HFF-Myc (cell line): ENCODE measurements around the gene PHLPP1.

Experiments
- DNase-seq: peaks from one replicate; pipeline ENCODE4 v3.0.0-alpha.2; 2011; ENCODE audit warnings: low read depth; ENCODE audit errors: extremely low read depth
- H3K4me3 ChIP-seq: replicated peaks from 2 replicates; pipeline ENCODE4 v1.5.1; 2011; ENCODE audit warnings: low read depth, mild to moderate bottlenecking, control low read depth, low read length
- TF ChIP-seq, protein P1 (sequence below): IDR thresholded peaks from 2 replicates; pipeline ENCODE4 v1.5.1; 2012; ENCODE audit warnings: mild to moderate bottlenecking, low read depth, low read length, control low read depth; ENCODE audit errors: missing control alignments

The PHLPP1 gene

DNA sequence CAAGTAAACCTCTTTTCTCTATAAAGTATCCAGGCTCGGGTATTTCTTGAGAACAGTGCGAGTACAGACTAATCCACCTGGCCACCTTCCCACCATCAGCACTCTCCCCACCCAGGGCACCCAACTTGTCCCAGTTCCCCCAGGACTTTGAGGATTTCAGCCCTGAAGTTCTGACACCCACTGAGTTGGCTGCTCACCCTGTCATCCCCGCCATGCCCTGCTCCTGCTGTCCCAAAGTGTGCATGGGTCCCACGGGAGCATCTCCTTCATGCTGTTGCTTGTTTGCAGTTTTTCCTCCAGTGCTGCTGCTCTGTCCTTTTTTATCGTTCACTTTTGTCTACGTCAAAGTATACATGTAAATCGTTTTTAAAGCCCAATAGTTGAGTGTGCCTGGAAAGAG lies 273.9 kb downstream of the PHLPP1 start:
- no peak overlapping the region for H3K4me3 ChIP-seq
- no peak for DNase-seq
- TF ChIP-seq, protein P1, sequence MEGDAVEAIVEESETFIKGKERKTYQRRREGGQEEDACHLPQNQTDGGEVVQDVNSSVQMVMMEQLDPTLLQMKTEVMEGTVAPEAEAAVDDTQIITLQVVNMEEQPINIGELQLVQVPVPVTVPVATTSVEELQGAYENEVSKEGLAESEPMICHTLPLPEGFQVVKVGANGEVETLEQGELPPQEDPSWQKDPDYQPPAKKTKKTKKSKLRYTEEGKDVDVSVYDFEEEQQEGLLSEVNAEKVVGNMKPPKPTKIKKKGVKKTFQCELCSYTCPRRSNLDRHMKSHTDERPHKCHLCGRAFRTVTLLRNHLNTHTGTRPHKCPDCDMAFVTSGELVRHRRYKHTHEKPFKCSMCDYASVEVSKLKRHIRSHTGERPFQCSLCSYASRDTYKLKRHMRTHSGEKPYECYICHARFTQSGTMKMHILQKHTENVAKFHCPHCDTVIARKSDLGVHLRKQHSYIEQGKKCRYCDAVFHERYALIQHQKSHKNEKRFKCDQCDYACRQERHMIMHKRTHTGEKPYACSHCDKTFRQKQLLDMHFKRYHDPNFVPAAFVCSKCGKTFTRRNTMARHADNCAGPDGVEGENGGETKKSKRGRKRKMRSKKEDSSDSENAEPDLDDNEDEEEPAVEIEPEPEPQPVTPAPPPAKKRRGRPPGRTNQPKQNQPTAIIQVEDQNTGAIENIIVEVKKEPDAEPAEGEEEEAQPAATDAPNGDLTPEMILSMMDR = no peak

DNA sequence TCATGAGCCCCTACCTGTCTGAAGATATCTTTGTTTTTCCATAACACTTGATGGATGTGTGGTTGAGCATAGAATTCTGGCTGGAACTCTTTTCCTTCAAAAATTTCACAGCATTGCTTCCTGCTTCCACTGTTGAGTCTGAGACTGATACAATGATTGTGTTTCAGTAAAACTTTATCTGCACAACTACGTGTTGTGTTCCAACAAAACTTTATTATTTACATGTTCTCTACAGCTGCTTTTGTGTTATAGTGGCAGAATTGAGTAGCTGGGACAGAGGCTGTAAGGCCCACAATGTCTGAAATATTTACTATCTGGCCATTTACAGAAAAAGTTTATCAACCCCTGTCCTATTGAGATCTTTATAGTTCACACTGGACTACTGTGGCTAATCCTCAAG lies 275.3 kb downstream of the PHLPP1 start:
- TF ChIP-seq, protein P1 = no peak
- no peak for DNase-seq
- H3K4me3 ChIP-seq = no peak overlapping the region

DNA sequence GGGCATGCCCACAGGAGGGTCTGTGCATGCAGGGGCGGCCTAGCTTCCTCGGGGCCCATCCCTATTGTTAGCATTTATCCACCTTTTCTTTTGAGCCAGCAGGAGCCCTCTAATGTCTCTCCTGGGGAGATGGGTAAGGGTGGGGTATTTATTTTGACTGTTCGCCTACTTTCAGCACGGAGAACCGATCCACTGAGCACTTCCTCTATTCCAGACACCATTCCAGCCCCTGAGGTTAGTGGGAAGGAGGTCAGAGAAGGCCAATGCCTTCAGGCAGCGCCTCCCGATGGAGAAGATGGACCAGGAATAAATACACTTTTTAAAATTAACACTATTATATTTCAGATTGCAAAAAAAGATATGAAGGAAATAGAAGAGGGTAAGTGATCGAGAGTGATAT lies 276.0 kb downstream of the PHLPP1 start:
- no peak overlapping the region for H3K4me3 ChIP-seq
- TF ChIP-seq, protein P1 = no peak
- DNase-seq = no peak

DNA sequence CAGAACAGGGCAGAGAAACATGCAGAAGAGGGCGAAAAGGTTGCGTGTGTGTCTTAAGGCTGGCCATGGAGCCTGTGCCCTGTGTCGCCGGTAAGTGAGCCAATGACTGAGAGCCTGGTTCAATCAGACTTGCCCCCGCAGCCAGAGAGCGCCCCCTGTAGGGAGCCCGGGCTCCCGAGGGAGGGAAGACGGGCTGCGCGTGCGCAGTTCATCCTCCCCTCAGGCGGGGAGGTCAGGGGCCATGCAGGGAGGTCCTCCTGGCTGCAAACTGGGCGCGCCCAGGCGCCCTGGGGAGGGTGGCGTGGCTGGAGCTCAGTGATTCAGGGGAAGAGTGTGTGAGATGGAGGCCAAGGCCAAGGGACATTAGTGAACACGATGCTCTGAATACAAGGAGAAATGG lies 276.6 kb downstream of the PHLPP1 start:
- no peak overlapping the region for H3K4me3 ChIP-seq
- TF ChIP-seq, protein P1 = no peak
- DNase-seq = no peak

GRCh38 chr18:62992877-62993365 lies 277.6 kb downstream of the PHLPP1 start:
- DNase-seq = no peak
- no peak overlapping the region for H3K4me3 ChIP-seq
- TF ChIP-seq, protein P1 = no peak

DNA sequence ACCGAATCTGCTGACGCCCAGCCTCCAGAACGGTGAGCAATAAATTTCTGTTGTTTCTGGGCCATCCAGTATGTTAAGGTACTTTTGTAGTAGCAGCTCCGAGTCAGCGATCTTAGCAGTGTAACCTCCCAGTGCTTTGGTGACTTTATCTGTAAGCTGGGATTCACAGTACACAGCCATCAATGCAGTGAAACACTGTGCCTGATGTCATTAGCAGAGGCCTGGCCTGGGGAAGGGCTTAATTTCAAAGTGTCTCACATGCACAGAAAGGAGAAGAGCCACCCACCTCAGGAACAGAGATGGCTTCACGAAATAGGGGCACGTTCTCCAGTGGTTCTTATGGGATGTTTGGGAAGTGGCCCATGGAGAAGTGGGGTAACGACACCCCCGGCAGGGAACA lies 281.2 kb downstream of the PHLPP1 start:
- TF ChIP-seq, protein P1 = no peak
- H3K4me3 ChIP-seq = no peak overlapping the region
- no peak for DNase-seq

GRCh38 chr18:62997076-62997475 lies 281.7 kb downstream of the PHLPP1 start:
- no peak for DNase-seq
- TF ChIP-seq, protein P1 = no peak
- no peak overlapping the region for H3K4me3 ChIP-seq
